ENCODE measurements around the gene GRIK1. TPM values are rescaled to one million over a fixed set of nuclear protein-coding genes. Genes with fewer than 3 reads are reported as not detected.

GRIK1 gene
- total RNA-seq, 1 donor, result not detected

DNA sequence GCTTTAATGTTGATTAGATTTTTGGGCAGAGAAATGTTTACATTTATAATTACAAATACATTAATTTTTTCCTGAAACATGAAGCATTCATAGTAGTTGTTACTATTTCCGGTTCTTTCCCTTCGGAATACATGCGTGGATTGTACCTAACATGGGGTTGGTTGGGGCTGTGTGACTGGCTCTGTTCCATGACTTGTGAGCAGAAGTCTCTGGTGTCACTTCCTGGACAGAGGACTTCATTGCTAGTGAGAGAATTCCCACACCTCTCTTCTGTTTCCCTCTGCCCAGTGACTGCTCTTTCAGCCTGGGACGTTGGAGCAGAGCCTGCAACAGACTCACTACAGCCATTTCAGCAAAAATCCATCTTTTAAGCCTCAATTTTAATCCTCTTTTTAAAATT is 231.4 kb downstream of the GRIK1 start:
- H3K4me1 ChIP-seq (ENCODE audit: insufficient read depth, low read length), result no peaks in the 10 kb centered on the region
- H3K9me3 ChIP-seq (ENCODE audit: low read depth, low read length), result no peaks in the 10 kb centered on the region
- no peak overlapping the region for H3K4me2 ChIP-seq (ENCODE audit: insufficient read depth, low read length)
- no peaks in the 10 kb centered on the region for H3K27me3 ChIP-seq (ENCODE audit: insufficient read depth, low read length)
- H4K20me1 ChIP-seq (ENCODE audit: insufficient read depth, low read length), result no peaks in the 10 kb centered on the region
- H2AFZ ChIP-seq (ENCODE audit: low read length), result no peak overlapping the region
- H3K36me3 ChIP-seq (ENCODE audit: insufficient read depth, low read length), result no peaks in the 10 kb centered on the region
- H3K79me2 ChIP-seq (ENCODE audit: insufficient read depth, low read length), result no peaks in the 10 kb centered on the region
- no peak overlapping the region for H3K4me3 ChIP-seq (ENCODE audit: insufficient read depth, low read length)
- no peak overlapping the region for H3K27ac ChIP-seq (ENCODE audit: low read depth, low read length)
- TF ChIP-seq, protein P1, sequence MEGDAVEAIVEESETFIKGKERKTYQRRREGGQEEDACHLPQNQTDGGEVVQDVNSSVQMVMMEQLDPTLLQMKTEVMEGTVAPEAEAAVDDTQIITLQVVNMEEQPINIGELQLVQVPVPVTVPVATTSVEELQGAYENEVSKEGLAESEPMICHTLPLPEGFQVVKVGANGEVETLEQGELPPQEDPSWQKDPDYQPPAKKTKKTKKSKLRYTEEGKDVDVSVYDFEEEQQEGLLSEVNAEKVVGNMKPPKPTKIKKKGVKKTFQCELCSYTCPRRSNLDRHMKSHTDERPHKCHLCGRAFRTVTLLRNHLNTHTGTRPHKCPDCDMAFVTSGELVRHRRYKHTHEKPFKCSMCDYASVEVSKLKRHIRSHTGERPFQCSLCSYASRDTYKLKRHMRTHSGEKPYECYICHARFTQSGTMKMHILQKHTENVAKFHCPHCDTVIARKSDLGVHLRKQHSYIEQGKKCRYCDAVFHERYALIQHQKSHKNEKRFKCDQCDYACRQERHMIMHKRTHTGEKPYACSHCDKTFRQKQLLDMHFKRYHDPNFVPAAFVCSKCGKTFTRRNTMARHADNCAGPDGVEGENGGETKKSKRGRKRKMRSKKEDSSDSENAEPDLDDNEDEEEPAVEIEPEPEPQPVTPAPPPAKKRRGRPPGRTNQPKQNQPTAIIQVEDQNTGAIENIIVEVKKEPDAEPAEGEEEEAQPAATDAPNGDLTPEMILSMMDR (IDR thresholded peaks at IDR 0.05; ENCODE audit: extremely low read depth, low read depth, low read length), result no peak
- no peak for DNase-seq (ENCODE audit: insufficient read length, low spot score, missing footprints)

DNA sequence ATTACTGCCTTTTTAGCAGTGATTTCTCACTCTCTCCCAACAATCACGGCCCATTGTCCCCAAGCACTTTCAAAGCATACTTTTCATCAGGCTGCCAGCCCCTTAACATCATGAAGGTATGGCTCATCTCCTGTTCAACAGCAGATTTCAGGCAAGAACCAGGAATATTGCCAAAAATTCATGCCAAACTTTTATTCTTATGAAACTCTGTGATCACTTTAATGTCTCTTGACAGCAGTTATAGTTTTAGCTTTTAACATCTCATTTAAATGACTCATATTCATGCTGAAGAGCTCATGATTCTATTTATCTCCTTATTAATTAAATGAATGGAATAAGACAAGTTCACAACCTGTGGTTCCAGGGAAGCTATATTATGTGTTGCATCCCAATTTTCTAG is 235.1 kb downstream of the GRIK1 start:
- DNase-seq (ENCODE audit: insufficient read length, low spot score, missing footprints), result no peak
- Histone ChIP-seq H2AFZ (ENCODE audit: low read length) (no peak overlapping the region), H3K27me3 (ENCODE audit: insufficient read depth, low read length) (no peaks in the 10 kb centered on the region)

DNA sequence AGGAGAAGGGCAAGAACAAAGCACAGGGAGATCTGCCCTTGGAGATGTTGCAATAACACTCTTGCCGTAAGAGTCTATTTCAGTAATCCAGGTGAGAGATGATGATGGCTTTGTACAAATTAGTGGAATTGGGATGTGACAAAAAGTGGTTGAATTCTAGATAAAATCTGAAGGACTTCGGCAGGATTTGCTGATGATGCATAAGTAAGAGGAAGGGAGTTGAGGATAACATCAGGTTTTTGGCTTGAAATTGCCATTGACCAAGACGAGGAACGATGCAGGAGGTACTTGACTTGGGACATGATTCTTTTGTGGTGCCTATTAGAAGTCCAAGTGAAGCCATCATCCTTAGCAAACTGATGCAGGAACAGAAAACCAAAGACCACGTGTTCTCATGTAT is 238.1 kb downstream of the GRIK1 start:
- H3K36me3 ChIP-seq (ENCODE audit: insufficient read depth, low read length), result no peaks in the 10 kb centered on the region
- no peaks in the 10 kb centered on the region for H3K27me3 ChIP-seq (ENCODE audit: insufficient read depth, low read length)
- H3K4me3 ChIP-seq (ENCODE audit: insufficient read depth, low read length), result no peak overlapping the region
- TF ChIP-seq, protein P1 (IDR thresholded peaks at IDR 0.05; ENCODE audit: extremely low read depth, low read depth, low read length), result no peak
- no peak overlapping the region for H3K27ac ChIP-seq (ENCODE audit: low read depth, low read length)
- no peaks in the 10 kb centered on the region for H3K79me2 ChIP-seq (ENCODE audit: insufficient read depth, low read length)
- no peak overlapping the region for H2AFZ ChIP-seq (ENCODE audit: low read length)
- H4K20me1 ChIP-seq (ENCODE audit: insufficient read depth, low read length), result no peaks in the 10 kb centered on the region
- DNase-seq (ENCODE audit: insufficient read length, low spot score, missing footprints), result no peak
- H3K9me3 ChIP-seq (ENCODE audit: low read depth, low read length), result no peaks in the 10 kb centered on the region
- H3K4me2 ChIP-seq (ENCODE audit: insufficient read depth, low read length), result no peak overlapping the region
- H3K4me1 ChIP-seq (ENCODE audit: insufficient read depth, low read length), result peaks cover 3% of the 10 kb centered on the region

More for the DNA sequence above, 235.1 kb downstream of the GRIK1 start:
- Histone ChIP-seq H4K20me1 (ENCODE audit: insufficient read depth, low read length) (no peaks in the 10 kb centered on the region), H3K36me3 (ENCODE audit: insufficient read depth, low read length) (no peaks in the 10 kb centered on the region), H3K4me2 (ENCODE audit: insufficient read depth, low read length) (no peak overlapping the region), H3K79me2 (ENCODE audit: insufficient read depth, low read length) (no peaks in the 10 kb centered on the region), H3K4me1 (ENCODE audit: insufficient read depth, low read length) (no peaks in the 10 kb centered on the region), H3K9me3 (ENCODE audit: low read depth, low read length) (no peaks in the 10 kb centered on the region), H3K27ac (ENCODE audit: low read depth, low read length) (no peak overlapping the region), H3K4me3 (ENCODE audit: insufficient read depth, low read length) (no peak overlapping the region)
- TF ChIP-seq, protein P1 (IDR thresholded peaks at IDR 0.05; ENCODE audit: extremely low read depth, low read depth, low read length), result no peak

DNA sequence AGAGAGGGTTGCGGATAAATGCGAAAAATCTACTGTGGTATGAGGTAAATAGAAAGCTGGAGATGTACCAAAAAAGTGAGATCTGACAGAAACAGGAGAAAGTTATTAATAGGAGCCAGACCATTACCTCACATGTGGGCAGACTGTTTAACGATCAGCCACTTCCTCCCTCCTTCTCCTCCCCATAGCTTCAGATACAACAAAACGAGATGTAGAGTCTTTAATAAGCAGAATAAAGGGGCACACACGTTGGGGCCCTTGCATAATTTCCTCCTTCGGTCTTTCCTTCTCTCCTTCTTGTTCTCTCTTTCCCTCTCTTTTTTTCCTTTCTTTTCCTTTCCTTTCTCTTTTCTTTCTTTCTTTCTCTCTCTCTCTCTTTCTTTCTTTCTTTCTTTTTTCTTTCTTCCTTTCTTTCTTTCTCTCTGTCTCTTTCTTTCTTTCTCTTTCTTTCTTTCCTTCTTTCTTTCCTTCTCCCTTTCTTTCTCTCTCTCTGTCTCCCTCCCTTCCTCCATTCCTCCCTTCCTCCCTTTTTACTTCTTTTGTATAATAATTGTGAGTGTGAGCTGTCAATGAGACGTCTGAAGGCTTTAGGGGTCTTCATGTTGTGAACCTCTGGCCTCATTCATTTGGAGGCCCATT is 242.1 kb downstream of the GRIK1 start:
- H3K4me3 ChIP-seq (ENCODE audit: insufficient read depth, low read length), result no peak overlapping the region
- H3K4me2 ChIP-seq (ENCODE audit: insufficient read depth, low read length), result no peak overlapping the region
- H3K27ac ChIP-seq (ENCODE audit: low read depth, low read length), result no peak overlapping the region
- no peaks in the 10 kb centered on the region for H3K9me3 ChIP-seq (ENCODE audit: low read depth, low read length)
- no peaks in the 10 kb centered on the region for H3K79me2 ChIP-seq (ENCODE audit: insufficient read depth, low read length)
- peaks cover 3% of the 10 kb centered on the region for H3K4me1 ChIP-seq (ENCODE audit: insufficient read depth, low read length)
- H2AFZ ChIP-seq (ENCODE audit: low read length), result peak overlapping the region; percentile 13
- H4K20me1 ChIP-seq (ENCODE audit: insufficient read depth, low read length), result no peaks in the 10 kb centered on the region
- no peaks in the 10 kb centered on the region for H3K36me3 ChIP-seq (ENCODE audit: insufficient read depth, low read length)
- TF ChIP-seq, protein P1 (IDR thresholded peaks at IDR 0.05; ENCODE audit: extremely low read depth, low read depth, low read length), result no peak
- no peaks in the 10 kb centered on the region for H3K27me3 ChIP-seq (ENCODE audit: insufficient read depth, low read length)
- no peak for DNase-seq (ENCODE audit: insufficient read length, low spot score, missing footprints)
